IPS-18a (cell line): ENCODE data around the gene NUDT7.

Experiments used
- H3K27ac ChIP-seq: one replicate; pipeline ENCODE4 v1.5.1; 2013; ENCODE audit warnings: low read length
- H3K27me3 ChIP-seq: one replicate; pipeline ENCODE4 v1.6.1; 2013; ENCODE audit warnings: mild to moderate bottlenecking, low read length; ENCODE audit not compliant: control insufficient read depth, insufficient read depth
- H3K36me3 ChIP-seq: one replicate; pipeline ENCODE4 v1.6.1; 2013; ENCODE audit warnings: low read depth, low read length; ENCODE audit not compliant: control insufficient read depth
- H3K4me1 ChIP-seq: one replicate; pipeline ENCODE4 v1.6.1; 2013; ENCODE audit warnings: low read depth, low read length; ENCODE audit not compliant: control insufficient read depth
- H3K4me3 ChIP-seq: one replicate; pipeline ENCODE4 v1.5.1; 2013; ENCODE audit warnings: low read length
- H3K9ac ChIP-seq: one replicate; pipeline ENCODE4 v1.6.1; 2013; ENCODE audit warnings: mild to moderate bottlenecking, low read length, moderate library complexity
- H3K9me3 ChIP-seq: one replicate; pipeline ENCODE4 v1.6.1; 2013; ENCODE audit warnings: low read depth, low read length; ENCODE audit not compliant: control insufficient read depth

NUDT7 gene

DNA sequence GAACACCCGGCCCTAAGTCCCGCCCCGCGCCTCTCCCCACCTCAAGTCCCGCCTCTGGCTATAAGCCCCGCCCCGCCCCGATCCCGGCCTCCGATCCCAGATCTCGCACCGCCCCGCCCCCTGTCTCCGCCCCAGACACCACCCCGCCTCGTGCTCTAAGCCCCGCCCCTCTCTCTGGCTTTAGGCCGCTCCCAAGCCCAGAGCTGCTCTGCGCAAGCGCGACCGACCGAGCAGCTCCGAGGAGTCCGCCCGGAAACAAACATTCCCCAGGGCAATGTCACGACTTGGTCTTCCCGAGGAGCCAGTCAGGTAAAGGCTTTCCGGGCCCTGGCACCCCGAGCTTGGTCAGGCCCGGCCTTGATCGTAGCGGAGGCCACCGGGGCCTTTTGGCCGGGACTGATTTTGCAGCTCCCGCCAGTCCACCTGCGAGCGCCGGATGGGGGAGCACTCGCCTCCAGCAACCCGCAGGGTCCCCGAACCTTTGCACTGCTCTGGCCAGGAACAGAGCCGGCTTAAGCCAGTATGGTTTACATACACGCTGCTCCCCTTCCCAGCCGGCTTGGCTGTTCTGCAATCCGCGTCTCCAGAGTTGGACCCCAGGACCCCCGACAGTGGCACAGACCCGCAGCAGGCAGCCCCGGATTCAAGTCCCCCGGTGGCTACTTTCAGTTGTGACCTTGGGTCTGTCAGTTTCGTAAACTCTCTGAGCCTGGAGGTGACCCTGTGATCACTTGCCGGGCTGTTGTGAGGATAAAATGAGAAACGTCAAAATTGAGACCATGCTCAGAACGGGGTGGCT is at the start of gene NUDT7:
Gene NUDT7, plus strand, starts transcription at position 206 of the 799 bp plus-strand sequence. Its CDS starts 69 bp downstream, at position 275.
- Histone ChIP-seq H3K4me3 (peak within 1 kb of the TSS; percentile 73), H3K27me3 (no peaks in the 10 kb centered on the region), H3K27ac (peak within 1 kb of the TSS; percentile 6), H3K36me3 (no peaks in the 10 kb centered on the region), H3K9me3 (no peaks in the 10 kb centered on the region), H3K9ac (peak within 1 kb of the TSS; percentile 68), H3K4me1 (peaks cover 5% of the 10 kb centered on the region)

DNA sequence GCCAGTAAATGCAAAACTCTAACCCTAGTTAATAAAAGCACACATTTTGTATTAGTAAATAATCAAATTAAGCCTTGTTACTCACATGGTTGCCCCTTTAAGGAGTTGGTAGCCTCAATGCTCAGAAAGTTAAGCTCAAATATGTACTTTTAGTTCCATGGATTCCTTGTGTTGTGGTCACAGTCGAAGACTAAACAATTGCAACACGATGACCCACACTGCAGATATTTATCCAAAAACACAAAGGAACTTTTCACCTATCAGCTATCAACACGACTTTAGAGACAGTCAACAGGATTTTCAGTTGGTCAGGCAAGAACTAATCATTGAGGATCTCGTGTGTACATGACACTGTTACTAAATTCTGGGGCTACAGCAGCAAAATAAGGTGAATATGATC is 47.4 kb upstream of the NUDT7 start:
- Histone ChIP-seq H3K27me3 (no peaks in the 10 kb centered on the region), H3K9me3 (no peaks in the 10 kb centered on the region), H3K4me1 (peaks cover 4% of the 10 kb centered on the region), H3K9ac (no peak overlapping the region), H3K4me3 (no peak overlapping the region), H3K27ac (no peak overlapping the region), H3K36me3 (no peaks in the 10 kb centered on the region)

DNA sequence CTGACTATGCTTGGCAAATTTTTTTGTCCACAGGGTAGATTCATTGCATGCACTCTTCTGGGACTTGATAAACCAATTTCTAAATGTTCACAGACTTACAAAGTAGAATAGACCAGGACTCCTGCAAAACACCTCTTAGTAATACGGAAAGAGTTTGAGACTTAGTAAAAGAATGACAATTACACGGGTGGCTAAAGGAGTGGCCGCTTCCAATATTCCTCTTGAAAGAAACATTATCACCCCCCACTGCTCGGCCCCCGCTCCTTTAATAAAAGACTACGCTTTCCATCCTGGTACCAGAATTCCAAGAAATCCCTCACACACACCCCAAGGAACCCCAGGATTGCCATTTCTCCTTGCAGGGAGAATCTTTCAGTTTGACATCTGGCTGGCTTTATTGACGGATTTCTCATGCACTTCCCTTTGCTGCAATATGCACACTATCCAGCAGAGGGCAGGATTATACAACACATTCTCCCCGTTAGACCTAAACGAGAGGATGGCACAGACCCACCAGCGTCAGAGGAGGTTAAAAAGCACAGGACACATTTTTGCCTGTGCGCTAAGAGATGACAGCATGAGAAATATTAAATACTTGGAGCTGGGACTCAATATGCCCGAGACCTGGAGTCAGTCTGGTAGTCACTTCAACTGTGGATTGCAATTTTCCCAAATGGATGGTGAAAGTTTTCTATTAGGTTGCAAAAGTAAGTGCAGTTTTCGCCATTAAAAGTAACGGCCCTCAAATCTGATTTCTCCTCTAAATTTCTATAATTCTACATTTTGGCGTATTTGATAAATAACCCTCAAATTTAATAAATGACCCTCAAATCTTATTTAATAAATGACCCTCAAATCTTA is 46.6 kb upstream of the NUDT7 start:
- H3K27me3 ChIP-seq: no peaks in the 10 kb centered on the region
- peaks cover 4% of the 10 kb centered on the region for H3K4me1 ChIP-seq
- H3K27ac ChIP-seq: no peak overlapping the region
- no peaks in the 10 kb centered on the region for H3K9me3 ChIP-seq
- H3K9ac ChIP-seq: no peak overlapping the region
- no peaks in the 10 kb centered on the region for H3K36me3 ChIP-seq
- no peak overlapping the region for H3K4me3 ChIP-seq

DNA sequence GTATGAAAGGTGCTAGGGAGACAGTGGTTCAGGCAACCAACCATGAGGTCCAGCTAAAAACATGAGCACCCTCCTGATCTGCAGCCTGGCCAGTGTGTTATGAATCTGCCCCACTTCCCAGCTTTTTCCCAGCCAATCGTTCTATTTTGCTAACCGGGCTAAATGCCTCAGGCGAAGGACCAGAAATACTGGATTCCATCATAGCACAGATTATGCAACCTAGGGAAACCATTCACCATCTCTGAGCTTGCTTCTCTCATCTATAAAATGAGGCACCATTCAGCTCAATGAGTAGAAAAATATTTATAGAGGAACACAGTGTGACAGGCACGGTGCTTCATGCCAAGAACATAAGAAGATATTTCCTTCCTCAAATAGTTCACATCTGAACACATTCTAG is 45.2 kb upstream of the NUDT7 start:
- Histone ChIP-seq H3K27me3 (no peaks in the 10 kb centered on the region), H3K36me3 (no peaks in the 10 kb centered on the region), H3K27ac (no peak overlapping the region), H3K9me3 (no peaks in the 10 kb centered on the region), H3K9ac (no peak overlapping the region), H3K4me1 (peaks cover 4% of the 10 kb centered on the region), H3K4me3 (no peak overlapping the region)

DNA sequence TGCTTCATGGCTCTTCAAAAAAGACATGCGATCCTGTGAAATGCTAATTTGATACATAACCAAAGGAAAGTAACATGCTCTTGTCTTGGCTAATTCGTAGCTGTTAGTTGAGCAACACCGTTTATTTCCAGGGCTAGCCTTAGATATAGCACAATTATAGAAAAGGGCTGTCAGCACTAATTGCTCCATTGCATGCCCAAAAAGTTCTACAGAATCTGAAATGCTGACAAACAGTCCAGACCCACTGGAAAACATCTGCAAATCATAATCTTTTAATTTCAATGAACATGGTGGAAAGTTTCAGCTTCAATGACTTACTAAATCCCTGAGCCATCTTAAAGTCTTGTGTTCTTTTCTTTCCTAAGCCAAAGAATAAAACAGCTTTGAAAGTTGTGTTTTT is 42.9 kb upstream of the NUDT7 start:
- Histone ChIP-seq H3K4me1 (peaks cover 4% of the 10 kb centered on the region), H3K27me3 (no peaks in the 10 kb centered on the region), H3K4me3 (no peak overlapping the region), H3K9ac (no peak overlapping the region), H3K9me3 (no peaks in the 10 kb centered on the region), H3K36me3 (no peaks in the 10 kb centered on the region), H3K27ac (no peak overlapping the region)

DNA sequence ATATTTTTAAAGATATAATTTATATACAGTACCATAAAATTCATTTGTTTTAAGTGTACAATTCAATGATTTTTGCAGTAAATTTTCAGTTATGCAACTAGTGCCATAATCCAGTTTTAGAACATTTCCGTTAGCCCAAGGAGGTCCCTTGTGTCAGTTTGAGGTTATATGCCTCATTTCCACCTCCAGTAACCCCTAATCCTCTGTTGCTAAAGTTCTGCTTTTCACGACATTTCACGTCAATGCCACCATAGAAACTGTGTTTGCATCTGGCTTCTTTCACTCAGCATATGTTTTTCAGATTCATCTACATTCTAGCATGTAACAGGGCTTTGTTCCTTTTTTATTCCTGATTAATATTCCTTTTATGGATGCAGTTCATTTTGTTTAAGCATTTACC is 42.4 kb upstream of the NUDT7 start:
- peaks cover 4% of the 10 kb centered on the region for H3K4me1 ChIP-seq
- H3K36me3 ChIP-seq: no peaks in the 10 kb centered on the region
- H3K4me3 ChIP-seq: no peak overlapping the region
- H3K27me3 ChIP-seq: no peaks in the 10 kb centered on the region
- no peak overlapping the region for H3K27ac ChIP-seq
- H3K9me3 ChIP-seq: no peaks in the 10 kb centered on the region
- no peak overlapping the region for H3K9ac ChIP-seq

DNA sequence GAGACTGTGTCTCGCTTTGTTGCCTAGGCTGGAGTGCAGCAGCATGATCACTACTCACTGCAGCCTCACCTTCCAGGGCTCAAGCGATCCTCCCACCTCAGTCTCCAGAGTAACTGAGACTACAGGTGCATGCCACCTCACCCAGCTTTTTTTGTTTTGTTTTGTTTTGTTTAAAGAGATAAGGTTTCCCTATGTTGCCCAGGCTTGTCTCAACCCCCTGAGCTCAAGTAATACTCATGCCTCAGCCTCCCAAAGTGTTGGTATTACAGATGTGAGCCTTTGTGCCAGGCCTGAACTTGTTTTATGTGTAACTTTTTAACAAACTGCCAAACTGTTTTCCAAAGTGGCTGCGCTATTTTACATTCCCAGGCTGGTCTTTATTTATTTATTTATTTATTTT is 41.8 kb upstream of the NUDT7 start:
- Histone ChIP-seq H3K4me3 (no peak overlapping the region), H3K4me1 (peaks cover 4% of the 10 kb centered on the region), H3K9me3 (no peaks in the 10 kb centered on the region), H3K9ac (no peak overlapping the region), H3K27me3 (no peaks in the 10 kb centered on the region), H3K27ac (no peak overlapping the region), H3K36me3 (no peaks in the 10 kb centered on the region)

DNA sequence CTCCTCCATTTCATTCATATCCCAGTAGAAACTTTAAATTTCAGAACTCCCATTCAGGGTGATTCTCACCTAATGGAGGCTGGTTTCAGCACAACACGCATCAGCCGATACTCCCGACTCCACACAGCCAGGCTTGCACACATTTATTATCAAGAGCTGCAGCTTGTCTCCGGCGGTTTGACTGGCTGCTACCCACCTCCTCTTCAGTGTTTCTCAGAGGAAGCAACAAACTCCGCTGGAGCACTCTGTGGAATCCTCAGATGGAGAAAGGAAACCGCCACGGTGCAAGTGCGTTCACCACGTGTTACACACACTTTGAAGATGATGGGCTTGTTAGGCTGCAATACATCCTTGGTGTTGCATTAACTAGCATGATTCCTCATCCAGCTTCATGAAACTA is 39.7 kb upstream of the NUDT7 start:
- H3K4me1 ChIP-seq: no peaks in the 10 kb centered on the region
- no peaks in the 10 kb centered on the region for H3K9me3 ChIP-seq
- H3K36me3 ChIP-seq: no peaks in the 10 kb centered on the region
- no peak overlapping the region for H3K9ac ChIP-seq
- H3K27ac ChIP-seq: no peak overlapping the region
- no peak overlapping the region for H3K4me3 ChIP-seq
- H3K27me3 ChIP-seq: no peaks in the 10 kb centered on the region

DNA sequence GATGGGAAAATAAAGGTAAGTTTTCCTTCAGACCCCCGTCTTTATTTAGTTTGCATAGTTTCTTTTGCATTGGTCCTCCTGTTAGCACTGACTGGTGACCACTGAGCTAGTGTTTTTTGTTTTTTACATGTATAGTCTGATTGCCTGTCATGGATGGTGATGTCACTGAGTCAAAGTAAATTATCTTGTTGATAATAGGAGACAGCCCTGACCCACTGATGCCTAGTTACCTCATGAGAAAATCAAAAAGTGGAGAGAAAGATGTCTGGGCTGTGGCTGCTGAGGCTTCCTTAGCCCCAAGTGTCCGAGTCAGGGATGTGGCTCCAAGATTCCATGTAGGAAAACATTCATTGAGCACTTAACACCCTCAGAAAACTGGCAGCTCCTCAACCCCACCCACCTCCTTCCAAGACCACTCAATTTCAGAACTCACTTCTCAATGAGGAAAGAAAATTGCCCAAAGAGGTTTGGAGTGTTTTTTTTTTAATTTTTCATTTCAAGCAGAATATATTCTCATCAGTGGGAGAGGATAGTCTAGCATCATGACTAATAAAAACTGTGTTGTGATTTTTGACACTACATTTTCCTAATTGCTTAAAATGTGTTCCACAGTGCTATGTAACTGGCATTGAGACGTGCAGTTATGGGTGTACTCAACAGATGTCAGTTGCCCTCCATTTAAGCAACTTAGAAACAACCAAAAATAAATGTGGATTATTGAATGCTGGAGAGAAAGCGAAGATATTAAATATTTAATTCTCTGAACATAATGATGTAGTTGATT is 38.7 kb upstream of the NUDT7 start:
- H3K4me1 ChIP-seq: no peaks in the 10 kb centered on the region

DNA sequence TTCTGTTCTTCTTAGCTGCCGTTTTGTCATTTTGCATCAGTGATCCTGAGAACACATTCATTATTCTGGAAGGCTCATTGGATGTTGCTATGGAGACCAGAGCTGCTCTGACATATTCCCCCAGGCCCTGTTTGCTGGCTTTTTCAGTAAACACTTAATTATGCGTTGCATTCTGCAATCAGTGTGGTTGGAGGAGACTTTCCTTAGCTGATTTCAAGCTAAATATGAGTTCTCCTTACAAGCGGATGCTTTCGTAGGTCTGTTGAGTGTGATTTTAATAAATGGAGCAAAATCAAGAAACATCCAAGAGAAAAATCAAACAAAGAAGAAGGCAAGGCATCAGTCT is 38.2 kb upstream of the NUDT7 start:
- Histone ChIP-seq H3K27me3 (no peaks in the 10 kb centered on the region), H3K4me1 (no peaks in the 10 kb centered on the region)

More for the DNA sequence above, 38.7 kb upstream of the NUDT7 start:
- Histone ChIP-seq H3K36me3 (no peaks in the 10 kb centered on the region), H3K4me3 (no peak overlapping the region), H3K9ac (no peak overlapping the region), H3K27me3 (no peaks in the 10 kb centered on the region), H3K9me3 (no peaks in the 10 kb centered on the region), H3K27ac (no peak overlapping the region)

DNA sequence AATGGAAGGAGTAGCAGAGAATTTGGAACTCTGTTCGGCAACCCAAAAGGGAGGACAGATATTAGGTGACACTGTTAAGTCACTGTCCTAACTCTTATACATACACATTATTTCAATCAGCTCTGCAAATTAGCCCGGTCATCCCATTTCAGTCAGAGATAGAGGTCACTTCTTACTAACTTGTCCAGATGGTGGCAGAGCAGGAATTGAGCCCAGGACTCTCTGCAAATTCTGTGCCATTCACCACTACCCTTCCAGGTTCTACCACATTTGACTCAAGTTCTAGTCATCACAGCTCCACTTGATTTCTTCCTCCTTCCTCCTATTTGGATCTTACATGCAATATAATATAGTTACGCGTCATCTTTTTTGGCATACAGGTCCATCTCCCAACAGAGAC is 35.9 kb upstream of the NUDT7 start:
- H3K27ac ChIP-seq: no peak overlapping the region
- H3K36me3 ChIP-seq: no peaks in the 10 kb centered on the region
- H3K4me3 ChIP-seq: no peak overlapping the region
- H3K9ac ChIP-seq: no peak overlapping the region
- no peaks in the 10 kb centered on the region for H3K27me3 ChIP-seq
- no peaks in the 10 kb centered on the region for H3K4me1 ChIP-seq
- H3K9me3 ChIP-seq: no peaks in the 10 kb centered on the region

More for the DNA sequence above, 38.2 kb upstream of the NUDT7 start:
- H3K27ac ChIP-seq: no peak overlapping the region
- H3K9ac ChIP-seq: no peak overlapping the region
- H3K36me3 ChIP-seq: no peaks in the 10 kb centered on the region
- no peak overlapping the region for H3K4me3 ChIP-seq
- H3K9me3 ChIP-seq: no peaks in the 10 kb centered on the region
